Stimulated activated CD4-positive, alpha-beta T cell treated with anti-CD3 and anti-CD28 coated beads, TNF-alpha, amount 100 ng/mL, for 48 hours (primary cell): ENCODE results near the gene SIX2.

Source experiments
- DNase-seq, 3 donors: peaks; one replicate each; pipeline ENCODE4 v3.0.0-alpha.2; 2020; ENCODE audit warnings: low read depth in 3 of 3

The SIX2 gene

GRCh38 chr2:45018023-45018422 lies 8.8 kb upstream of the SIX2 start:
- no peak for DNase-seq

- no peak for DNase-seq
These were observed 5.6 kb upstream of the SIX2 start for GRCh38 chr2:45014831-45015230.

- peak in 1 of 3 donors; percentile 21 for DNase-seq
These were observed 4.9 kb upstream of the SIX2 start for GRCh38 chr2:45014016-45014702.

GRCh38 chr2:45013229-45014015 lies 4.2 kb upstream of the SIX2 start:
- no peak for DNase-seq

- DNase-seq: no peak
These were observed 3.5 kb upstream of the SIX2 start for GRCh38 chr2:45012733-45013132.

- DNase-seq: no peak
These were observed 2.7 kb upstream of the SIX2 start for GRCh38 chr2:45011621-45012602.

- DNase-seq: no peak
These were observed 1.9 kb upstream of the SIX2 start for GRCh38 chr2:45011121-45011520.

- DNase-seq: no peak
These were observed 1.4 kb upstream of the SIX2 start for GRCh38 chr2:45010702-45011012.

- no peak for DNase-seq
These were observed 863 bp upstream of the SIX2 start for GRCh38 chr2:45009928-45010701.

GRCh38 chr2:45008296-45009129 lies 739 bp downstream of the SIX2 start:
- DNase-seq: no peak

GRCh38 chr2:45007961-45008295 lies 1.3 kb downstream of the SIX2 start:
- DNase-seq: no peak

GRCh38 chr2:45006942-45007287 lies 2.3 kb downstream of the SIX2 start:
- no peak for DNase-seq

- no peak for DNase-seq
These were observed 3.0 kb downstream of the SIX2 start for GRCh38 chr2:45006041-45006941.

GRCh38 chr2:45005261-45006002 lies 3.8 kb downstream of the SIX2 start:
- DNase-seq: no peak

GRCh38 chr2:45004562-45005191 lies 4.6 kb downstream of the SIX2 start:
- DNase-seq: no peak

- DNase-seq: no peak
These were observed 5.4 kb downstream of the SIX2 start for GRCh38 chr2:45003579-45004551.

- no peak for DNase-seq
These were observed 6.6 kb downstream of the SIX2 start for GRCh38 chr2:45002686-45003085.
